K562 (cell line): ENCODE data around the gene PLEKHA6. TPM values are rescaled to one million over a fixed set of nuclear protein-coding genes. Genes with fewer than 3 reads are reported as not detected.

Experiments
- FOXA1 ChIP-seq: fragments of 450-650 bp; IDR thresholded peaks from 2 replicates; pipeline ENCODE4 v1.6.1; 2016; ENCODE audit warnings: mild to moderate bottlenecking, borderline replicate concordance
- HCFC1 ChIP-seq: IDR thresholded peaks from 2 replicates; pipeline ENCODE4 v1.6.1; 2012; ENCODE audit warnings: low read depth, low read length, improper control_type of control experiment
- HMGN3 ChIP-seq: IDR thresholded peaks from 2 replicates; pipeline ENCODE4 v1.6.1; 2011; ENCODE audit warnings: borderline replicate concordance, low read depth, mild to moderate bottlenecking, mixed read lengths, low read length; ENCODE audit not compliant: insufficient read length; ENCODE audit errors: extremely low read depth
- HNRNPL ChIP-seq: fragments of 200-400 bp; formaldehyde crosslinking; IDR thresholded peaks from 2 replicates; pipeline ENCODE4 v1.6.1; 2017; ENCODE audit warnings: low read depth, mild to moderate bottlenecking, low read length
- L3MBTL2 ChIP-seq: fragments of 450-650 bp; IDR thresholded peaks from 2 replicates; pipeline ENCODE4 v1.6.1; 2016; ENCODE audit warnings: mild to moderate bottlenecking, moderate library complexity
- MCM5 ChIP-seq: fragments of 450-650 bp; IDR thresholded peaks from 2 replicates; pipeline ENCODE4 v1.6.1; 2016; ENCODE audit warnings: low read depth
- NRF1 ChIP-seq, 2 experiments: fragments of 450-650 bp; IDR thresholded peaks in 1 of 2; conservative IDR thresholded peaks in 1 of 2; 2 replicates each; pipeline ENCODE4 v1.6.1; 2014; ENCODE audit warnings: mild to moderate bottlenecking in 2 of 2
- POLR2AphosphoS5 ChIP-seq: IDR thresholded peaks from 2 replicates; pipeline ENCODE4 v1.6.1; 2011; ENCODE audit warnings: mild to moderate bottlenecking, low read depth, low read length, moderate library complexity; ENCODE audit not compliant: control insufficient read depth, insufficient read depth
- SAFB ChIP-seq: fragments of 200-400 bp; formaldehyde crosslinking; IDR thresholded peaks from 2 replicates; pipeline ENCODE4 v1.6.1; 2017; ENCODE audit warnings: low read depth, low read length, borderline replicate concordance
- SMARCE1 ChIP-seq: fragments of 450-650 bp; IDR thresholded peaks from 2 replicates; pipeline ENCODE4 v1.7.1; 2016; ENCODE audit warnings: mild to moderate bottlenecking
- TARDBP ChIP-seq: fragments of 450-650 bp; IDR thresholded peaks from 2 replicates; pipeline ENCODE4 v1.6.1; 2016
- TGIF2 ChIP-seq: sonication (generic); formaldehyde crosslinking; IDR thresholded peaks from 2 replicates; pipeline ENCODE4 v1.8.1; 2022; ENCODE audit warnings: mild to moderate bottlenecking, missing genetic modification reagents, moderate library complexity
- ZNF695 ChIP-seq: fragments of 450-650 bp; formaldehyde crosslinking; IDR thresholded peaks from 2 replicates; pipeline ENCODE4 v1.4.0; 2020; ENCODE audit warnings: mild to moderate bottlenecking, moderate library complexity
- polyA plus RNA-seq, 8 experiments: library from polyadenylated mRNA; depleted of rRNA in 4 of 8; stranded (reverse) in 5 of 8; unstranded in 3 of 8; fragments of >200 nt; fragmentation: Nextera tagmentation in 2 of 8; fragmentation: Illumina TruSeq in 1 of 8; extraction: Ambion mirVana in 2 of 8; extraction: Trizol in 1 of 8; gene quantifications; 2 replicates each; pipeline versions ENCODE4 v1.2.1 to v1.2.3, GENCODE V29; 2011 to 2014; ENCODE audit warnings: inconsistent platforms in 1 of 8, missing spikeins in 1 of 8
- total RNA-seq, 7 experiments: library from RNA; depleted of rRNA in 6 of 7; stranded (reverse); fragments of >200 nt in 6 of 7; fragmentation: Illumina TruSeq in 2 of 7; extraction: Trizol in 2 of 7; gene quantifications; 2 replicates each; pipeline versions ENCODE4 v1.2.1 to v1.2.3, GENCODE V29; 2011 to 2021; ENCODE audit warnings: low replicate concordance in 1 of 7
- TF ChIP-seq, protein P1 (sequence below): IDR thresholded peaks from 2 replicates; pipeline ENCODE4 v1.6.1; 2011; ENCODE audit warnings: borderline replicate concordance, low read depth, mild to moderate bottlenecking, moderate library complexity, low read length; ENCODE audit not compliant: insufficient read depth, poor library complexity, severe bottlenecking
- TF ChIP-seq, protein P2 (sequence below), 2 experiments: fragments of 450-650 bp; IDR thresholded peaks; 2 replicates each; pipeline ENCODE4 v1.6.1; 2016
- TF ChIP-seq, protein P3 (sequence below): fragments of 150-350 bp; IDR thresholded peaks from 2 replicates; pipeline ENCODE4 v1.6.1; 2014; ENCODE audit warnings: low read depth, mild to moderate bottlenecking, low read length, borderline replicate concordance
- TF ChIP-seq, protein P4 (sequence below), 2 experiments: IDR thresholded peaks; 2 replicates each; pipeline ENCODE4 v1.6.1; 2012; ENCODE audit warnings: improper control_type of control experiment in 2 of 2, low read depth in 2 of 2, low read length in 2 of 2, borderline replicate concordance in 1 of 2
- TF ChIP-seq, protein P5 (sequence below): sonication (generic); formaldehyde crosslinking; IDR thresholded peaks from 2 replicates; pipeline ENCODE4 v1.8.0; 2022; ENCODE audit warnings: missing genetic modification reagents, mild to moderate bottlenecking, moderate library complexity, borderline replicate concordance

Gene PLEKHA6
- total and polyA plus RNA-seq, 9 of the 15 experiments (the other 6 are each of a cell fraction or from before 2014, with no cell fraction given): under 0.01 to 0.33 (median 0.01) TPM; not detected in 4

DNA sequence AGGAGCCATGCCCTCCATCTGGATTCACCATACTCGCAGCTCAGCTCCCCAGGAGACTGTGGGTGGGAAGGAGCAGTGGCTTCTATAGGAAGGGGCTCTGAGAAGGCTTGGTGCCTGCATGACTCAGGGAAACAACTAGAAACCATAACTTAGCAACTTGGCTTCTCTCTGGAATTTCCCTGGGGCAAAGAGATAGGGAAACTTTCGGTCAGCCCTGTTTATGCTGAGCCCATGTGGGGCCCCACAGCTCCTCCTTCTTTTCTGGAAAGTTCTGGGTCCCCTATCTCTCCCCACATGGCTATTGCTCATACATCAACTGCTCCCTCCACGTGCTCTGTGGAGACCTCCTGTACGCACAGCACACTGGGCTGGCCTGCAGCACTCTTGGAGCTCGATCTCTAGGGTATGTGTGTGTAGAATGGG is 39.3 kb downstream of the PLEKHA6 start (continued):
- TF ChIP-seq NRF1 (conservative IDR thresholded peaks at IDR 0.05 in 1 of 2, IDR thresholded peaks at IDR 0.05 in 1 of 2) (no peak), TGIF2 (CRISPR knock-in tag) (no peak), FOXA1 (no peak), MCM5 (no peak), L3MBTL2 (peak; percentile 95), HNRNPL (no peak), SAFB (no peak), SMARCE1 (no peak), TARDBP (no peak), HMGN3 (no peak), POLR2AphosphoS5 (no peak), ZNF695 (CRISPR knock-in tag) (no peak), HCFC1 (no peak)
- TF ChIP-seq, protein P1, sequence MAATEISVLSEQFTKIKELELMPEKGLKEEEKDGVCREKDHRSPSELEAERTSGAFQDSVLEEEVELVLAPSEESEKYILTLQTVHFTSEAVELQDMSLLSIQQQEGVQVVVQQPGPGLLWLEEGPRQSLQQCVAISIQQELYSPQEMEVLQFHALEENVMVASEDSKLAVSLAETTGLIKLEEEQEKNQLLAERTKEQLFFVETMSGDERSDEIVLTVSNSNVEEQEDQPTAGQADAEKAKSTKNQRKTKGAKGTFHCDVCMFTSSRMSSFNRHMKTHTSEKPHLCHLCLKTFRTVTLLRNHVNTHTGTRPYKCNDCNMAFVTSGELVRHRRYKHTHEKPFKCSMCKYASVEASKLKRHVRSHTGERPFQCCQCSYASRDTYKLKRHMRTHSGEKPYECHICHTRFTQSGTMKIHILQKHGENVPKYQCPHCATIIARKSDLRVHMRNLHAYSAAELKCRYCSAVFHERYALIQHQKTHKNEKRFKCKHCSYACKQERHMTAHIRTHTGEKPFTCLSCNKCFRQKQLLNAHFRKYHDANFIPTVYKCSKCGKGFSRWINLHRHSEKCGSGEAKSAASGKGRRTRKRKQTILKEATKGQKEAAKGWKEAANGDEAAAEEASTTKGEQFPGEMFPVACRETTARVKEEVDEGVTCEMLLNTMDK: no peak
- TF ChIP-seq, protein P2, sequence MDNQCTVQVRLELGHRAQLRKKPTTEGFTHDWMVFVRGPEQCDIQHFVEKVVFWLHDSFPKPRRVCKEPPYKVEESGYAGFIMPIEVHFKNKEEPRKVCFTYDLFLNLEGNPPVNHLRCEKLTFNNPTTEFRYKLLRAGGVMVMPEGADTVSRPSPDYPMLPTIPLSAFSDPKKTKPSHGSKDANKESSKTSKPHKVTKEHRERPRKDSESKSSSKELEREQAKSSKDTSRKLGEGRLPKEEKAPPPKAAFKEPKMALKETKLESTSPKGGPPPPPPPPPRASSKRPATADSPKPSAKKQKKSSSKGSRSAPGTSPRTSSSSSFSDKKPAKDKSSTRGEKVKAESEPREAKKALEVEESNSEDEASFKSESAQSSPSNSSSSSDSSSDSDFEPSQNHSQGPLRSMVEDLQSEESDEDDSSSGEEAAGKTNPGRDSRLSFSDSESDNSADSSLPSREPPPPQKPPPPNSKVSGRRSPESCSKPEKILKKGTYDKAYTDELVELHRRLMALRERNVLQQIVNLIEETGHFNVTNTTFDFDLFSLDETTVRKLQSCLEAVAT (IDR thresholded peaks at IDR 0.05): no peak
- TF ChIP-seq, protein P3, sequence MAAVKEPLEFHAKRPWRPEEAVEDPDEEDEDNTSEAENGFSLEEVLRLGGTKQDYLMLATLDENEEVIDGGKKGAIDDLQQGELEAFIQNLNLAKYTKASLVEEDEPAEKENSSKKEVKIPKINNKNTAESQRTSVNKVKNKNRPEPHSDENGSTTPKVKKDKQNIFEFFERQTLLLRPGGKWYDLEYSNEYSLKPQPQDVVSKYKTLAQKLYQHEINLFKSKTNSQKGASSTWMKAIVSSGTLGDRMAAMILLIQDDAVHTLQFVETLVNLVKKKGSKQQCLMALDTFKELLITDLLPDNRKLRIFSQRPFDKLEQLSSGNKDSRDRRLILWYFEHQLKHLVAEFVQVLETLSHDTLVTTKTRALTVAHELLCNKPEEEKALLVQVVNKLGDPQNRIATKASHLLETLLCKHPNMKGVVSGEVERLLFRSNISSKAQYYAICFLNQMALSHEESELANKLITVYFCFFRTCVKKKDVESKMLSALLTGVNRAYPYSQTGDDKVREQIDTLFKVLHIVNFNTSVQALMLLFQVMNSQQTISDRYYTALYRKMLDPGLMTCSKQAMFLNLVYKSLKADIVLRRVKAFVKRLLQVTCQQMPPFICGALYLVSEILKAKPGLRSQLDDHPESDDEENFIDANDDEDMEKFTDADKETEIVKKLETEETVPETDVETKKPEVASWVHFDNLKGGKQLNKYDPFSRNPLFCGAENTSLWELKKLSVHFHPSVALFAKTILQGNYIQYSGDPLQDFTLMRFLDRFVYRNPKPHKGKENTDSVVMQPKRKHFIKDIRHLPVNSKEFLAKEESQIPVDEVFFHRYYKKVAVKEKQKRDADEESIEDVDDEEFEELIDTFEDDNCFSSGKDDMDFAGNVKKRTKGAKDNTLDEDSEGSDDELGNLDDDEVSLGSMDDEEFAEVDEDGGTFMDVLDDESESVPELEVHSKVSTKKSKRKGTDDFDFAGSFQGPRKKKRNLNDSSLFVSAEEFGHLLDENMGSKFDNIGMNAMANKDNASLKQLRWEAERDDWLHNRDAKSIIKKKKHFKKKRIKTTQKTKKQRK: no peak
- TF ChIP-seq, protein P4, sequence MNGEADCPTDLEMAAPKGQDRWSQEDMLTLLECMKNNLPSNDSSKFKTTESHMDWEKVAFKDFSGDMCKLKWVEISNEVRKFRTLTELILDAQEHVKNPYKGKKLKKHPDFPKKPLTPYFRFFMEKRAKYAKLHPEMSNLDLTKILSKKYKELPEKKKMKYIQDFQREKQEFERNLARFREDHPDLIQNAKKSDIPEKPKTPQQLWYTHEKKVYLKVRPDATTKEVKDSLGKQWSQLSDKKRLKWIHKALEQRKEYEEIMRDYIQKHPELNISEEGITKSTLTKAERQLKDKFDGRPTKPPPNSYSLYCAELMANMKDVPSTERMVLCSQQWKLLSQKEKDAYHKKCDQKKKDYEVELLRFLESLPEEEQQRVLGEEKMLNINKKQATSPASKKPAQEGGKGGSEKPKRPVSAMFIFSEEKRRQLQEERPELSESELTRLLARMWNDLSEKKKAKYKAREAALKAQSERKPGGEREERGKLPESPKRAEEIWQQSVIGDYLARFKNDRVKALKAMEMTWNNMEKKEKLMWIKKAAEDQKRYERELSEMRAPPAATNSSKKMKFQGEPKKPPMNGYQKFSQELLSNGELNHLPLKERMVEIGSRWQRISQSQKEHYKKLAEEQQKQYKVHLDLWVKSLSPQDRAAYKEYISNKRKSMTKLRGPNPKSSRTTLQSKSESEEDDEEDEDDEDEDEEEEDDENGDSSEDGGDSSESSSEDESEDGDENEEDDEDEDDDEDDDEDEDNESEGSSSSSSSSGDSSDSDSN (IDR thresholded peaks at IDR 0.05; ENCODE audit: borderline replicate concordance in 1 of 2, low read depth in 2 of 2, low read length in 2 of 2): no peak
- TF ChIP-seq, protein P5, sequence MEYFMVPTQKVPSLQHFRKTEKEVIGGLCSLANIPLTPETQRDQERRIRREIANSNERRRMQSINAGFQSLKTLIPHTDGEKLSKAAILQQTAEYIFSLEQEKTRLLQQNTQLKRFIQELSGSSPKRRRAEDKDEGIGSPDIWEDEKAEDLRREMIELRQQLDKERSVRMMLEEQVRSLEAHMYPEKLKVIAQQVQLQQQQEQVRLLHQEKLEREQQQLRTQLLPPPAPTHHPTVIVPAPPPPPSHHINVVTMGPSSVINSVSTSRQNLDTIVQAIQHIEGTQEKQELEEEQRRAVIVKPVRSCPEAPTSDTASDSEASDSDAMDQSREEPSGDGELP (CRISPR knock-in tag): peak; percentile 59; the same call in 1 of the 2 replicates
